GM12891 (cell line): ENCODE data around the gene EML5.

Source experiments
- POLR2A ChIP-seq: IDR thresholded peaks from 2 replicates; pipeline ENCODE4 v1.6.1; 2011; ENCODE audit warnings: low read depth, low read length, control low read depth
- POLR2AphosphoS5 ChIP-seq: IDR thresholded peaks from 2 replicates; pipeline ENCODE4 v1.6.1; 2011; ENCODE audit warnings: low read depth, low read length, control low read depth
- SPI1 ChIP-seq: IDR thresholded peaks from 2 replicates; pipeline ENCODE4 v1.6.1; 2011; ENCODE audit warnings: low read depth, low read length, control low read depth

- TF ChIP-seq POLR2A (no peak), POLR2AphosphoS5 (no peak), SPI1 (no peak)
These were observed 167.1 kb downstream of the EML5 start for GRCh38 chr14:88625671-88626070.
